ENCODE data around the gene SYCP3. TPM values are rescaled to one million over a fixed set of nuclear protein-coding genes. Genes with fewer than 3 reads are reported as not detected.

SYCP3 gene
- polyA plus RNA-seq, 1 experiment = 0.06 TPM

- no peaks in the 10 kb centered on the region for H3K9me3 ChIP-seq (ENCODE audit: control insufficient read depth, insufficient read depth, low read length)
- ChIA-PET POLR2A (no interaction called here), CTCF (interaction anchor here (0.6 to 1.8 kb wide), 6 partner anchors 10 to 347 kb away, joined by 3 to 7 read pairs (median 4); no protein-coding TSS in a partner anchor)
- no peak overlapping the region for H3K27ac ChIP-seq (ENCODE audit: low read depth, low read length)
- no peak overlapping the region for H3K4me3 ChIP-seq (ENCODE audit: low read depth, low read length)
- no peaks in the 10 kb centered on the region for H3K27me3 ChIP-seq (ENCODE audit: control insufficient read depth, insufficient read depth, low read length)
- no peak for TF ChIP-seq CTCF (IDR thresholded peaks at IDR 0.05; ENCODE audit: low read depth, low read length)
- DNase-seq (ENCODE audit: low read depth, low spot score) = no peak
These were observed 22.5 kb upstream of the SYCP3 start for GRCh38 chr12:101761781-101762180.

- POLR2A ChIA-PET = no interaction called here
- H3K27me3 ChIP-seq (ENCODE audit: control insufficient read depth, insufficient read depth, low read length) = no peaks in the 10 kb centered on the region
- CTCF ChIA-PET = interaction anchor here (0.7 to 2.5 kb wide), 4 partner anchors 11 to 408 kb away, joined by 3 to 20 read pairs (median 8); no protein-coding TSS in a partner anchor
- no peak overlapping the region for H3K4me3 ChIP-seq (ENCODE audit: low read depth, low read length)
- no peaks in the 10 kb centered on the region for H3K9me3 ChIP-seq (ENCODE audit: control insufficient read depth, insufficient read depth, low read length)
- TF ChIP-seq CTCF (IDR thresholded peaks at IDR 0.05; ENCODE audit: low read depth, low read length) = no peak
- H3K27ac ChIP-seq (ENCODE audit: low read depth, low read length) = no peak overlapping the region
- DNase-seq (ENCODE audit: low read depth, low spot score) = no peak
These were observed 22.1 kb upstream of the SYCP3 start for GRCh38 chr12:101761350-101761749.

- ChIA-PET CTCF (interaction anchor here (0.6 to 2.5 kb wide), 41 partner anchors 9 to 1692 kb away, joined by 3 to 21 read pairs (median 4); partner anchors contain the start of gene DRAM1), POLR2A (no interaction called here)
- Histone ChIP-seq H3K27ac (ENCODE audit: low read depth, low read length) (no peak overlapping the region), H3K4me3 (ENCODE audit: low read depth, low read length) (no peak overlapping the region), H3K27me3 (ENCODE audit: control insufficient read depth, insufficient read depth, low read length) (no peaks in the 10 kb centered on the region), H3K9me3 (ENCODE audit: control insufficient read depth, insufficient read depth, low read length) (no peaks in the 10 kb centered on the region)
- peak; percentile 83 for TF ChIP-seq CTCF (IDR thresholded peaks at IDR 0.05; ENCODE audit: low read depth, low read length)
- no peak for DNase-seq (ENCODE audit: low read depth, low spot score)
These were observed 20.3 kb upstream of the SYCP3 start for GRCh38 chr12:101759396-101760047.

- no peak for TF ChIP-seq CTCF (IDR thresholded peaks at IDR 0.05; ENCODE audit: low read depth, low read length)
- no peak overlapping the region for H3K27ac ChIP-seq (ENCODE audit: low read depth, low read length)
- ChIA-PET CTCF (interaction anchor here (1.9 kb wide), 1 partner anchor 10 kb away, joined by 7 read pairs; no protein-coding TSS in a partner anchor), POLR2A (no interaction called here)
- no peaks in the 10 kb centered on the region for H3K9me3 ChIP-seq (ENCODE audit: control insufficient read depth, insufficient read depth, low read length)
- DNase-seq (ENCODE audit: low read depth, low spot score) = no peak
- H3K27me3 ChIP-seq (ENCODE audit: control insufficient read depth, insufficient read depth, low read length) = no peaks in the 10 kb centered on the region
- no peak overlapping the region for H3K4me3 ChIP-seq (ENCODE audit: low read depth, low read length)
These were observed 10.9 kb upstream of the SYCP3 start for GRCh38 chr12:101750152-101750551.

GRCh38 chr12:101749657-101750056 lies 10.4 kb upstream of the SYCP3 start:
- ChIA-PET CTCF (interaction anchor here (1.9 kb wide), 1 partner anchor 11 kb away, joined by 7 read pairs; no protein-coding TSS in a partner anchor), POLR2A (no interaction called here)
- DNase-seq (ENCODE audit: low read depth, low spot score) = no peak
- Histone ChIP-seq H3K4me3 (ENCODE audit: low read depth, low read length) (no peak overlapping the region), H3K27me3 (ENCODE audit: control insufficient read depth, insufficient read depth, low read length) (no peaks in the 10 kb centered on the region), H3K27ac (ENCODE audit: low read depth, low read length) (no peak overlapping the region), H3K9me3 (ENCODE audit: control insufficient read depth, insufficient read depth, low read length) (no peaks in the 10 kb centered on the region)
- TF ChIP-seq CTCF (IDR thresholded peaks at IDR 0.05; ENCODE audit: low read depth, low read length) = no peak

Data from AG04450 (cell line).